Stimulated activated naive B cell treated with anti-CD40 and anti-IgM and Interleukin-4, amounts not matched to agents 10 μg/mL and 1 μg/mL and 100 μg/mL, for 72 hours (primary cell): ENCODE results near the gene SLC13A2.
A peak's percentile ranks its signal among the peaks of the same experiment; 100 is the strongest.
"Not testable (repeated sequence)": the region's sequence is repeated elsewhere in the genome, so short reads cannot be mapped to it uniquely, and the experiment has no call there.

Experiments used
- ATAC-seq, 2 donors: fragments of 150-1000 bp; cut with Tn5 transposase; replicated peaks; 2 replicates each; pipeline ENCODE4 v1.10.0; 2021; ENCODE audit warnings: moderate library complexity in 1 of 2
- DNase-seq: peaks from one replicate; pipeline ENCODE4 v3.0.0; 2021
- H3K27ac Mint-ChIP-seq: one replicate; pipeline ENCODE4 v1.8.0; 2022; ENCODE audit warnings: mild to moderate bottlenecking, mixed read lengths
- H3K27me3 Mint-ChIP-seq, 2 donors: one replicate each; pipeline ENCODE4 v1.8.0; 2022; ENCODE audit warnings: mixed read lengths in 2 of 2
- H3K36me3 Mint-ChIP-seq, 2 donors: one replicate each; pipeline ENCODE4 v1.8.0; 2022; ENCODE audit warnings: mixed read lengths in 2 of 2, mild to moderate bottlenecking in 1 of 2
- H3K4me1 Mint-ChIP-seq, 2 donors: one replicate each; pipeline ENCODE4 v1.8.0; 2022; ENCODE audit warnings: mixed read lengths in 2 of 2, mild to moderate bottlenecking in 1 of 2
- H3K4me3 Mint-ChIP-seq, 2 donors: one replicate each; pipeline ENCODE4 v1.8.0; 2022; ENCODE audit warnings: mild to moderate bottlenecking in 2 of 2, mixed read lengths in 2 of 2, moderate library complexity in 1 of 2
- H3K9me3 Mint-ChIP-seq, 2 donors: one replicate each; pipeline ENCODE4 v1.8.0; 2022; ENCODE audit warnings: mixed read lengths in 2 of 2, mild to moderate bottlenecking in 1 of 2

Gene SLC13A2

DNA sequence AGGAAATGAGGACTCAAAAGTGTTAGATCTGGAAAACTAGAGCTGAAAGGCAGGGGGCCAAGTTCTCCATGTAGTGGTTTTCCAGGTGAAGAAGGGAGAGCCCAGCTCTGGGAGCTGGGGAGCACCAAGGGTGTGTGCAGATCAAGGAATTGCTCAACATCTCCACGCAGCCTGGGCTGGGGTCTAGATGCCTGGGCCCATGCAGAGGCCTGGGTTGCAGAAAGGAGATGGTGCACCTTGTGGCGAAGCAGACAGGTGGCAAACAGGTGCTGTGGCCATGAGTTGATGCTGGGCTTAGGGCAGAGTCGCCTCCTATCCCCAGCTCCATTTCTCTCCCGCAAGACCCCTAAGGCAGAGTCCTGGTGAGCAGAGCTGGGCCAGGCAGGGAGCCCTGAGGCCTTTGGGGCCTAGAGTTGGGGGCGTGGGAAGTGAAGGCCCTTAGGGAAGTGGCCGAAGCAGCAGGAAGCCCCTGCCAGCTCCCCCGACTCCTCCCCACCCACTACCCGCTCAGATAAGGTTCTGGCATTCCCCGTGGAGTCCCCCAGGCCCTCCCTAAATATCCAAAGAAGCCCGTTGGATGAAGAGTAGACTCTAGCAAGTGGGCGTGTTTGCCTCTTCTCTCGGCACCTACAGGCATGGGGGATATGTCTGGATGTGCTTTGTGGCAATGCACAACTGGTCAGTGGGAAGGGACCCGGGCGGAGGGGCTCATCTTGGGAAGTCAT is 33.5 kb downstream of the SLC13A2 start:
- Mint-ChIP-seq H3K4me3 (no peak overlapping the region), H3K36me3 (no peaks in the 10 kb centered on the region), H3K4me1 (peaks cover under 1 to 1% of the 10 kb centered on the region in 2 donors), H3K27ac (no peak overlapping the region), H3K9me3 (no peaks in the 10 kb centered on the region), H3K27me3 (peaks cover 40 to 52% of the 10 kb centered on the region in 2 donors)
- ATAC-seq (no peak), DNase-seq (no peak)

- Mint-ChIP-seq H3K4me1 (peaks cover 0 to 1% of the 10 kb centered on the region in 2 donors), H3K9me3 (no peaks in the 10 kb centered on the region), H3K27me3 (peaks cover 40 to 52% of the 10 kb centered on the region in 2 donors), H3K27ac (no peak overlapping the region), H3K4me3 (no peak overlapping the region), H3K36me3 (no peaks in the 10 kb centered on the region)
- no peak for DNase-seq
- ATAC-seq: no peak
Observed at GRCh38 chr17:28507567-28508203, 34.2 kb downstream of the SLC13A2 start.

GRCh38 chr17:28508211-28508724 is 34.8 kb downstream of the SLC13A2 start:
- no peak overlapping the region for H3K4me3 Mint-ChIP-seq
- peaks cover 0 to 1% of the 10 kb centered on the region in 2 donors for H3K4me1 Mint-ChIP-seq
- no peak for ATAC-seq
- H3K36me3 Mint-ChIP-seq: no peaks in the 10 kb centered on the region
- H3K9me3 Mint-ChIP-seq: no peaks in the 10 kb centered on the region
- H3K27me3 Mint-ChIP-seq: peaks cover 40 to 52% of the 10 kb centered on the region in 2 donors
- no peak overlapping the region for H3K27ac Mint-ChIP-seq
- DNase-seq: no peak

DNA sequence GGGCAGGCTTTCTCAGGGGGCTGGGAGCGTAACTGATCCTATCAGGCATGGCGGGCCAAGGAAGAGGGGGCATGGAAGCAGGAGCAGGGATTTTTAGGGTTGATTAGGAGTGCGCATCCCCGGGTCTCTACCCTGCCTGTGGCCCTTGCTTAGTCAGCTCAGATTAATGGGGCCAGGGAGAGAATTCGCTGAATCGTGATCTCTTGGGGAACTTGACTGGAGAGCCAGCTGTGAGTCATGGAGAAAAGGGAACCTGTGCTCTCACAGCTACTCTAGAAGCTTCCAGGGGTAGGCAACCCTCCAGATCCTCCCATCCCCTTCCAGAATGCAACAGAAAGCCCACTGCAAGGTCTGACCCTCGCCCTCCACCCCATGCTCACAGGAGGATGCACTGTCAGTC is 36.3 kb downstream of the SLC13A2 start:
- no peaks in the 10 kb centered on the region for H3K36me3 Mint-ChIP-seq
- no peak for DNase-seq
- H3K4me1 Mint-ChIP-seq: peaks cover 0 to 1% of the 10 kb centered on the region in 2 donors
- no peak overlapping the region for H3K4me3 Mint-ChIP-seq
- no peaks in the 10 kb centered on the region for H3K9me3 Mint-ChIP-seq
- H3K27me3 Mint-ChIP-seq: peaks cover 40 to 51% of the 10 kb centered on the region in 2 donors
- no peak for ATAC-seq
- no peak overlapping the region for H3K27ac Mint-ChIP-seq

- Mint-ChIP-seq H3K36me3 (no peaks in the 10 kb centered on the region), H3K9me3 (no peaks in the 10 kb centered on the region), H3K4me1 (peaks cover 0 to 1% of the 10 kb centered on the region in 2 donors), H3K27ac (no peak overlapping the region), H3K27me3 (peaks cover 27 to 34% of the 10 kb centered on the region in 2 donors), H3K4me3 (no peak overlapping the region)
- no peak for DNase-seq
- ATAC-seq: no peak
Observed at GRCh38 chr17:28511858-28512461, 38.5 kb downstream of the SLC13A2 start.

DNA sequence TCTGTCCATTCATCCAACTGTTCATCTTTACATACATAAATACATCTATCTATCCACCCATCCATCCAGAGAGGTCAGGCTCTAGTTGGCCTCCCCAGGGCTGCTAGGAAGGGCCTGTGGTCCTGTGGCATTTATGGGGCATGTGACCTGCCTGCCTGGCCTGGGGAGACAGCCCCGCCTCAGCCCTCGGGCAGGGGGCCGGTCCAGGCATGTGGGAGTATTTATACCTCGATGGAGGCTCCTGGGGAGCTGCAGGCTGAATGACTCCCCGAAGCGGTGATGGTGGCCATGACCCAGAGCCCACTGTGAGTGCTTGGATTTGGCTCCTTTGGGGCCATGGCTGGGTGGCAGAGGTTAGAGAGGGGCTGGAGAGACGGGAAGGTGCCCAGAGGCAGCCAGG is 40.0 kb downstream of the SLC13A2 start:
- Mint-ChIP-seq H3K4me3 (no peak overlapping the region), H3K36me3 (no peaks in the 10 kb centered on the region), H3K27ac (no peak overlapping the region), H3K27me3 (peaks cover 19 to 24% of the 10 kb centered on the region in 2 donors), H3K4me1 (peaks cover 7% of the 10 kb centered on the region in 2 donors), H3K9me3 (no peaks in the 10 kb centered on the region)
- ATAC-seq (no peak), DNase-seq (no peak)

- DNase-seq (no peak), ATAC-seq (no peak)
- Mint-ChIP-seq H3K27ac (no peak overlapping the region), H3K9me3 (no peaks in the 10 kb centered on the region), H3K4me3 (no peak overlapping the region), H3K27me3 (peaks cover 10 to 20% of the 10 kb centered on the region in 2 donors), H3K4me1 (peaks cover 8 to 17% of the 10 kb centered on the region in 2 donors), H3K36me3 (no peaks in the 10 kb centered on the region)
Observed at GRCh38 chr17:28514561-28515002, 41.1 kb downstream of the SLC13A2 start.

GRCh38 chr17:28515518-28515917 is 42.1 kb downstream of the SLC13A2 start:
- H3K27ac Mint-ChIP-seq: no peak overlapping the region
- no peak for ATAC-seq
- no peak overlapping the region for H3K4me3 Mint-ChIP-seq

GRCh38 chr17:28518132-28518531 is 44.7 kb downstream of the SLC13A2 start:
- H3K27me3 Mint-ChIP-seq: peaks cover 0 to 7% of the 10 kb centered on the region in 2 donors
- DNase-seq: no peak
- H3K27ac Mint-ChIP-seq: no peak overlapping the region
- H3K4me3 Mint-ChIP-seq: no peak overlapping the region
- ATAC-seq: peak; percentile 94 to 98
- no peaks in the 10 kb centered on the region for H3K9me3 Mint-ChIP-seq
- peaks cover 7 to 17% of the 10 kb centered on the region in 2 donors for H3K4me1 Mint-ChIP-seq
- no peaks in the 10 kb centered on the region for H3K36me3 Mint-ChIP-seq

More at GRCh38 chr17:28515518-28515917, 42.1 kb downstream of the SLC13A2 start:
- peaks cover 7 to 17% of the 10 kb centered on the region in 2 donors for H3K4me1 Mint-ChIP-seq
- DNase-seq: no peak
- no peaks in the 10 kb centered on the region for H3K36me3 Mint-ChIP-seq
- H3K27me3 Mint-ChIP-seq: peaks cover 2 to 10% of the 10 kb centered on the region in 2 donors
- no peaks in the 10 kb centered on the region for H3K9me3 Mint-ChIP-seq

GRCh38 chr17:28518578-28518977 is 45.1 kb downstream of the SLC13A2 start:
- no peak overlapping the region for H3K27ac Mint-ChIP-seq
- no peak overlapping the region for H3K4me3 Mint-ChIP-seq
- H3K4me1 Mint-ChIP-seq: peaks cover 7 to 17% of the 10 kb centered on the region in 2 donors
- no peaks in the 10 kb centered on the region for H3K36me3 Mint-ChIP-seq
- H3K27me3 Mint-ChIP-seq: peaks cover 0 to 7% of the 10 kb centered on the region in 2 donors
- H3K9me3 Mint-ChIP-seq: no peaks in the 10 kb centered on the region
- ATAC-seq (no peak), DNase-seq (no peak)

DNA sequence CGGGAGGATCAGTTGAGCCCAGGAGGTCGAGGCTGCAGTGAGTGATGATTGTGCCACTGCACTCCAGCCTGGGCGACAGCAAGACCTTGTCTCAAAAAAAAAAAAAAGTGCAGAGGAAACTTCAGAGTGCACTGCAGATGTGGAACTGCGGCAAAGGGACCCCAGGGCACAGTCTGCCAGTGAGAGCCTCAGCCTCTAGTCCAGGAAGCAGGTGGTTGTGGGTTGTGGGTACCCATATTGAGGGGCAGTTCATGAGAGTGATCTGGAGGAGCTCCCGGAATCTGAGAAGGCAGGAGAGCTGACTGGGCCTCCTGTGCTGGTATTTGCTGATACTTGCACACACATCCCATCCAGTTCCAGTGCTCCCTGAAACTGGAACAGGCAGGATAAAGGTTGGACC is 45.8 kb downstream of the SLC13A2 start:
- Mint-ChIP-seq H3K36me3 (no peaks in the 10 kb centered on the region), H3K4me1 (peaks cover 7 to 17% of the 10 kb centered on the region in 2 donors), H3K4me3 (no peak overlapping the region), H3K27ac (no peak overlapping the region), H3K27me3 (peaks cover 0 to 7% of the 10 kb centered on the region in 2 donors), H3K9me3 (no peaks in the 10 kb centered on the region)
- ATAC-seq (no peak), DNase-seq (no peak)

- ATAC-seq (no peak), DNase-seq (no peak)
- Mint-ChIP-seq H3K9me3 (no peaks in the 10 kb centered on the region), H3K27ac (no peak overlapping the region), H3K4me1 (peaks cover 7 to 17% of the 10 kb centered on the region in 2 donors), H3K36me3 (no peaks in the 10 kb centered on the region), H3K27me3 (peaks cover 0 to 7% of the 10 kb centered on the region in 2 donors), H3K4me3 (no peak overlapping the region)
Observed at GRCh38 chr17:28520687-28521086, 47.2 kb downstream of the SLC13A2 start.

- Mint-ChIP-seq H3K27ac (no peak overlapping the region), H3K4me1 (peaks cover 7 to 17% of the 10 kb centered on the region in 2 donors), H3K36me3 (no peaks in the 10 kb centered on the region), H3K9me3 (no peaks in the 10 kb centered on the region), H3K27me3 (peaks cover 0 to 7% of the 10 kb centered on the region in 2 donors), H3K4me3 (no peak overlapping the region)
- DNase-seq (no peak), ATAC-seq (no peak)
Observed at GRCh38 chr17:28521311-28522085, 48.1 kb downstream of the SLC13A2 start.

- H3K9me3 Mint-ChIP-seq, ATAC-seq, H3K27me3 Mint-ChIP-seq, H3K4me3 Mint-ChIP-seq, DNase-seq, H3K27ac Mint-ChIP-seq, H3K36me3 Mint-ChIP-seq: not testable (repeated sequence)
- peaks cover 7 to 17% of the 10 kb centered on the region in 2 donors for H3K4me1 Mint-ChIP-seq
Observed at GRCh38 chr17:28522281-28522680, 48.8 kb downstream of the SLC13A2 start.
